KMS-11 (cell line): ENCODE data around the gene IMMP2L.
"Not testable (repeated sequence)": the region's sequence is repeated elsewhere in the genome, so short reads cannot be mapped to it uniquely, and the experiment has no call there.

Source experiments
- H2AFZ ChIP-seq: fragments of 200-600 bp; sonication (generic); 2 replicates; pipeline ENCODE4 v1.6.1; 2016; ENCODE audit warnings: antibody characterized with exemption, mixed run types, low read depth
- H3K27ac ChIP-seq: fragments of 200-600 bp; sonication (generic); 2 replicates; pipeline ENCODE4 v1.6.1; 2016; ENCODE audit warnings: mild to moderate bottlenecking, mixed run types
- H3K27me3 ChIP-seq: fragments of 200-600 bp; sonication (generic); 2 replicates; pipeline ENCODE4 v1.6.1; 2017; ENCODE audit warnings: mild to moderate bottlenecking, low read depth, mixed run types, moderate library complexity; ENCODE audit not compliant: insufficient read depth
- H3K36me3 ChIP-seq: fragments of 200-600 bp; sonication (generic); 2 replicates; pipeline ENCODE4 v1.6.1; 2017; ENCODE audit warnings: mild to moderate bottlenecking, mixed run types; ENCODE audit not compliant: insufficient read depth
- H3K4me1 ChIP-seq: fragments of 200-600 bp; sonication (generic); 2 replicates; pipeline ENCODE4 v1.6.1; 2016; ENCODE audit warnings: mild to moderate bottlenecking, low read depth, mixed run types; ENCODE audit not compliant: poor library complexity, severe bottlenecking
- H3K4me2 ChIP-seq: fragments of 200-600 bp; sonication (generic); 2 replicates; pipeline ENCODE4 v1.7.0; 2016; ENCODE audit warnings: mild to moderate bottlenecking, mixed run types
- H3K4me3 ChIP-seq: fragments of 200-600 bp; sonication (generic); IDR thresholded peaks from 2 replicates; pipeline ENCODE4 v1.6.1; 2017; ENCODE audit warnings: low read depth, low read length, mixed read lengths; ENCODE audit not compliant: insufficient read depth
- H3K79me2 ChIP-seq: fragments of 200-600 bp; sonication (generic); 2 replicates; pipeline ENCODE4 v1.6.1; 2016; ENCODE audit warnings: low read depth, mixed run types; ENCODE audit not compliant: insufficient read depth
- H3K9ac ChIP-seq: fragments of 200-600 bp; sonication (generic); 2 replicates; pipeline ENCODE4 v1.6.1; 2016; ENCODE audit warnings: mild to moderate bottlenecking, mixed run types
- H4K20me1 ChIP-seq: fragments of 200-600 bp; sonication (generic); 2 replicates; pipeline ENCODE4 v1.6.1; 2016; ENCODE audit warnings: mild to moderate bottlenecking, mixed run types; ENCODE audit not compliant: insufficient read depth
- TF ChIP-seq, protein P1 (sequence below): fragments of 200-600 bp; sonication (generic); conservative IDR thresholded peaks from 2 replicates; pipeline ENCODE4 v1.6.1; 2017; ENCODE audit warnings: low read depth, mild to moderate bottlenecking, antibody characterized with exemption, low read length, moderate library complexity, mixed read lengths

The IMMP2L gene

DNA sequence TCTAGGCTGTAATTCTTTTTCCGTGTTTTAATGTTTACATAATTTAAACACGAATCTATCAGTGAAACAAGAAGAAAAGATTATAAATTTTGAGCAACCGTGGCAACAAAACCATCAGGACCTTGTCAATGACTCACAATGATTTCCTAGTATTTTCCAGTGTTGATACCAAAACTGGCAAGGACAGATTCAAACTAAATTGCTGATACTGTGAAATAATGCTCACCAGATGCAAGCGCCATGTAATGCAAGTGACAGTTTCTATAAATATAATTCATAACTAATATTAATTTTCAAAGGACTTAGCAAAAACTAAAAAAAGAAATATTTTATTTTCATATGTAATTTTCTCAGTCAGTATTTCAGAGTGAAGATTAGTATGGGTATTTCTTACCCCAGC lies 267.8 kb downstream of the IMMP2L start:
- TF ChIP-seq, protein P1, sequence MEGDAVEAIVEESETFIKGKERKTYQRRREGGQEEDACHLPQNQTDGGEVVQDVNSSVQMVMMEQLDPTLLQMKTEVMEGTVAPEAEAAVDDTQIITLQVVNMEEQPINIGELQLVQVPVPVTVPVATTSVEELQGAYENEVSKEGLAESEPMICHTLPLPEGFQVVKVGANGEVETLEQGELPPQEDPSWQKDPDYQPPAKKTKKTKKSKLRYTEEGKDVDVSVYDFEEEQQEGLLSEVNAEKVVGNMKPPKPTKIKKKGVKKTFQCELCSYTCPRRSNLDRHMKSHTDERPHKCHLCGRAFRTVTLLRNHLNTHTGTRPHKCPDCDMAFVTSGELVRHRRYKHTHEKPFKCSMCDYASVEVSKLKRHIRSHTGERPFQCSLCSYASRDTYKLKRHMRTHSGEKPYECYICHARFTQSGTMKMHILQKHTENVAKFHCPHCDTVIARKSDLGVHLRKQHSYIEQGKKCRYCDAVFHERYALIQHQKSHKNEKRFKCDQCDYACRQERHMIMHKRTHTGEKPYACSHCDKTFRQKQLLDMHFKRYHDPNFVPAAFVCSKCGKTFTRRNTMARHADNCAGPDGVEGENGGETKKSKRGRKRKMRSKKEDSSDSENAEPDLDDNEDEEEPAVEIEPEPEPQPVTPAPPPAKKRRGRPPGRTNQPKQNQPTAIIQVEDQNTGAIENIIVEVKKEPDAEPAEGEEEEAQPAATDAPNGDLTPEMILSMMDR, result no peak
- no peaks in the 10 kb centered on the region for H3K4me1 ChIP-seq
- no peaks in the 10 kb centered on the region for H4K20me1 ChIP-seq
- no peak overlapping the region for H3K4me2 ChIP-seq
- no peak overlapping the region for H3K27ac ChIP-seq
- H3K79me2 ChIP-seq, result no peaks in the 10 kb centered on the region
- no peak overlapping the region for H3K9ac ChIP-seq
- no peak overlapping the region for H2AFZ ChIP-seq
- H3K4me3 ChIP-seq, result no peak overlapping the region
- H3K27me3 ChIP-seq, result no peaks in the 10 kb centered on the region
- no peaks in the 10 kb centered on the region for H3K36me3 ChIP-seq

DNA sequence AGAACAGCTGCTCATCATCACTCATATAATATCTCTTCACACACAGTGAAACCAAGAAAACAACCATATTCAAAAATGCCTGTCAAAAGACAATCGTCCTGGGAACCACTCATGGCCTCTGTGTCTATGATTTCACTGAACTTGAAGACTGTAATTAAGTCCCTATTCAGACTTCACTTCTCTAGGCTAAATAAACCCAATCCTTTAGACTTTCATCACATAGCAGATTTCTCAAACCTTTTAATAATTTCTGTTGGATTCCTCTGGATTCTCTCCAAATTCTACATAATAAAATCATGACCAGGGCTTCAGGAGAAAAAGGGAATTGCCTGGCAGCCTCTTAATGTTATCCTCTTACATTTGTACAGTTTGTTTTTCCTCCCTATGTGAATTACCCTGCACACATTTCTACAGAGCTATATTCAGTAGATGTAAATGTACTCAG lies 270.2 kb downstream of the IMMP2L start:
- H3K79me2 ChIP-seq, result no peaks in the 10 kb centered on the region
- no peaks in the 10 kb centered on the region for H3K27me3 ChIP-seq
- no peak overlapping the region for H3K4me2 ChIP-seq
- no peak overlapping the region for H3K4me3 ChIP-seq
- H4K20me1 ChIP-seq, result no peaks in the 10 kb centered on the region
- H3K36me3 ChIP-seq, result no peaks in the 10 kb centered on the region
- no peak overlapping the region for H2AFZ ChIP-seq
- no peak overlapping the region for H3K9ac ChIP-seq
- H3K4me1 ChIP-seq, result no peaks in the 10 kb centered on the region
- H3K27ac ChIP-seq, result no peak overlapping the region
- TF ChIP-seq, protein P1, result no peak

DNA sequence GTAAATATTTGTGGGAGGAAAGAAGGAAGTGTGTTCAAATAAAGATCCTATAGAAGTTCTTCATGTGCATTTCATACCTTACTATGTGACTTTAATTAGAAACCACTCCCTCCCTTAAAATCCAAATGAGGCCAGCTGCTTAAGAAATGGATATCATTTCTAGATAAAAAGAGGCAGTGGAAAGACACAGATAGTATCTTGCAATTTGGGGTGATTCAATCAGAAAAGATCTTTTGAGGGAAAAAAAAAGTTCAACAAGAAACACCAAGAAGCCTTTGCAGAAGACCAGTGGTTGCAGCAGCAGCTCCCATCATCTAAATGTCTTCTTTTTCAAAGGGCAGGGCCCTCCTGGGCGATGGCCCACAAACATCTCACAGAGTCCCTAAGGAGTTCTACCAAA lies 271.3 kb downstream of the IMMP2L start:
- H3K27me3 ChIP-seq, result no peaks in the 10 kb centered on the region
- no peaks in the 10 kb centered on the region for H3K79me2 ChIP-seq
- H4K20me1 ChIP-seq, result no peaks in the 10 kb centered on the region
- TF ChIP-seq, protein P1, result no peak
- H2AFZ ChIP-seq, result no peak overlapping the region
- no peaks in the 10 kb centered on the region for H3K4me1 ChIP-seq
- no peaks in the 10 kb centered on the region for H3K36me3 ChIP-seq
- H3K27ac ChIP-seq, result no peak overlapping the region
- H3K4me3 ChIP-seq, result no peak overlapping the region
- H3K9ac ChIP-seq, result no peak overlapping the region
- no peak overlapping the region for H3K4me2 ChIP-seq

DNA sequence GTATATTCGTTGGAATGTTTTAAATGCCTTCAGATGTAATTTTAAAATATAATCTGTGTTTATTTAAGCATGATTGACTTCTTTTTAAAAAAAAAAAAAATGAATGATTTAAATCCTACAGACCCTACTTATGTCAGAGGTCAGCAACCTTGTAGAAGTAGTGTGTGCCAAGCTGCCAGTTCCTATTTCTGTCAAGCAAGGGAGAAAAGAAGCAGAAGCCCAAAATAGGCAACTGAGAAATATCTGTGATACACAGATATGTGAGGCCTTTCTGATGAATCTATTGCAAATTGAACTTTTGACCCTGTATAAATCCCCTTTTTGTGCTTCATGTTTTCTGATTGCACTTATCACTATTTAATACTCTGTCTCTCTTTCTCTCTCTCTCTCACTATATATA lies 271.9 kb downstream of the IMMP2L start:
- Histone ChIP-seq H2AFZ (no peak overlapping the region), H3K4me1 (no peaks in the 10 kb centered on the region), H3K27ac (no peak overlapping the region), H3K36me3 (no peaks in the 10 kb centered on the region), H3K79me2 (no peaks in the 10 kb centered on the region), H3K4me2 (no peak overlapping the region), H3K27me3 (no peaks in the 10 kb centered on the region), H3K9ac (no peak overlapping the region), H3K4me3 (no peak overlapping the region), H4K20me1 (no peaks in the 10 kb centered on the region)
- TF ChIP-seq, protein P1, result no peak

DNA sequence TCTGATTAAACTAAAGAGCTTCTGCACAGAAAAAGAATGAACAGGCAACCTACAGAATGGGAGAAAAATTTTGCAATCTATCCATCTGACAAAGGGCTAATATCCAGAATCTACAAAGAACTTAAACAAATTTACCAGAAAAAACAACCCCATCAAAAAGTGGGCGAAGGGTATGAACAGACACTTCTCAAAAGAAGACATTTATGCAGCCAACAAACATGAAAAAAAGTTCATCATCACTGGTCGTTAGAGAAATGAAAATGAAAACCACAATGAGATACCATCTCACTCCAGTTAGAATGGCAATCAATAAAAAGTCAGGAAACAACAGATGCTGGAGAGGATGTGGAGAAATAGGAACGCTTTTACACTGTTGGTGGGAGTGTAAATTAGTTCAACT lies 273.9 kb downstream of the IMMP2L start:
- not testable (repeated sequence) for H3K27ac ChIP-seq, H3K36me3 ChIP-seq, H2AFZ ChIP-seq, H3K9ac ChIP-seq, H3K4me2 ChIP-seq, H3K4me3 ChIP-seq, H3K27me3 ChIP-seq, H3K4me1 ChIP-seq, H4K20me1 ChIP-seq, H3K79me2 ChIP-seq
